Measurements from ENCODE around the gene MICAL3.

Gene MICAL3

GRCh38 chr22:17930455-17931313 lies 93.7 kb downstream of the MICAL3 start:
- DNase-seq (ENCODE audit: low read depth in 2 of 2) = no peak

GRCh38 chr22:17929909-17930308 lies 94.5 kb downstream of the MICAL3 start:
- no peak for DNase-seq (ENCODE audit: low read depth in 2 of 2)

GRCh38 chr22:17928391-17928790 lies 96.0 kb downstream of the MICAL3 start:
- DNase-seq (ENCODE audit: low read depth in 2 of 2) = no peak

- no peak for DNase-seq (ENCODE audit: low read depth in 2 of 2)
Observed at GRCh38 chr22:17927062-17927461, 97.3 kb downstream of the MICAL3 start.

GRCh38 chr22:17926516-17926915 lies 97.8 kb downstream of the MICAL3 start:
- DNase-seq (ENCODE audit: low read depth in 2 of 2) = no peak

GRCh38 chr22:17925431-17925841 lies 98.9 kb downstream of the MICAL3 start:
- DNase-seq (ENCODE audit: low read depth in 2 of 2) = no peak

- DNase-seq (ENCODE audit: low read depth in 2 of 2) = no peak
Observed at GRCh38 chr22:17924735-17925364, 99.5 kb downstream of the MICAL3 start.

GRCh38 chr22:17924076-17924475 lies 100.3 kb downstream of the MICAL3 start:
- no peak for DNase-seq (ENCODE audit: low read depth in 2 of 2)

GRCh38 chr22:17922925-17923903 lies 101.1 kb downstream of the MICAL3 start:
- peak; percentile 65 to 66 for DNase-seq (ENCODE audit: low read depth in 2 of 2)

- no peak for DNase-seq (ENCODE audit: low read depth in 2 of 2)
Observed at GRCh38 chr22:17921871-17922821, 102.2 kb downstream of the MICAL3 start.

GRCh38 chr22:17920992-17921650 lies 103.2 kb downstream of the MICAL3 start:
- no peak for DNase-seq (ENCODE audit: low read depth in 2 of 2)

GRCh38 chr22:17920145-17920605 lies 104.2 kb downstream of the MICAL3 start:
- DNase-seq (ENCODE audit: low read depth in 2 of 2) = no peak

- no peak for DNase-seq (ENCODE audit: low read depth in 2 of 2)
Observed at GRCh38 chr22:17919276-17920144, 104.9 kb downstream of the MICAL3 start.

GRCh38 chr22:17918840-17919239 lies 105.5 kb downstream of the MICAL3 start:
- DNase-seq (ENCODE audit: low read depth in 2 of 2) = peak; percentile 27 to 29

- DNase-seq (ENCODE audit: low read depth in 2 of 2) = no peak
Observed at GRCh38 chr22:17917490-17917983, 106.8 kb downstream of the MICAL3 start.

GRCh38 chr22:17916226-17916889 lies 108.0 kb downstream of the MICAL3 start:
- DNase-seq (ENCODE audit: low read depth in 2 of 2) = no peak

- DNase-seq (ENCODE audit: low read depth in 2 of 2) = no peak
Observed at GRCh38 chr22:17915676-17916075, 108.7 kb downstream of the MICAL3 start.

- no peak for DNase-seq (ENCODE audit: low read depth in 2 of 2)
Observed at GRCh38 chr22:17915188-17915587, 109.2 kb downstream of the MICAL3 start.

Data from fibroblast of skin of left quadriceps (primary cell).